Endothelial cell of umbilical vein (primary cell): ENCODE measurements around the gene ZSWIM5.

ENCODE experiments used
- EZH2 ChIP-seq: IDR thresholded peaks from 2 replicates; pipeline ENCODE4 v1.6.1; 2012; ENCODE audit warnings: borderline replicate concordance, low read depth, mild to moderate bottlenecking, moderate library complexity, low read length, inconsistent platforms; ENCODE audit not compliant: severe bottlenecking
- FOS ChIP-seq: IDR thresholded peaks from 2 replicates; pipeline ENCODE4 v1.6.1; 2011; ENCODE audit warnings: mild to moderate bottlenecking, low read length, moderate library complexity, borderline replicate concordance; ENCODE audit not compliant: insufficient read depth
- GATA2 ChIP-seq: IDR thresholded peaks from 2 replicates; pipeline ENCODE4 v1.7.0; 2011; ENCODE audit warnings: low read depth, mild to moderate bottlenecking, moderate library complexity, mixed read lengths, low read length; ENCODE audit not compliant: insufficient read length, insufficient read depth
- JUN ChIP-seq: IDR thresholded peaks from 2 replicates; pipeline ENCODE4 v1.6.1; 2011; ENCODE audit warnings: borderline replicate concordance, low read depth; ENCODE audit not compliant: insufficient read length, insufficient read depth
- MYC ChIP-seq: IDR thresholded peaks from one replicate; pipeline ENCODE4 v1.6.1; 2011; ENCODE audit warnings: mild to moderate bottlenecking, low read depth, low read length
- POLR2A ChIP-seq: IDR thresholded peaks from 2 replicates; pipeline ENCODE4 v1.6.1; 2012; ENCODE audit warnings: low read depth, mild to moderate bottlenecking, control low read depth, low read length
- POLR2AphosphoS5 ChIP-seq: IDR thresholded peaks from 2 replicates; pipeline ENCODE4 v1.6.1; 2012; ENCODE audit warnings: low read depth, mild to moderate bottlenecking, control low read depth, low read length, moderate library complexity; ENCODE audit not compliant: insufficient read depth
- TF ChIP-seq, protein P1 (sequence below), 2 donors: IDR thresholded peaks; 1 replicate in 1 of 2; 2 replicates in 1 of 2; pipeline ENCODE4 v1.5.1; 2011; ENCODE audit warnings: low read length in 2 of 2, mild to moderate bottlenecking in 2 of 2, moderate library complexity in 2 of 2, control low read depth in 1 of 2, inconsistent platforms in 1 of 2, low read depth in 1 of 2; ENCODE audit not compliant: insufficient read depth in 1 of 2; ENCODE audit errors: extremely low read depth in 1 of 2
- TF ChIP-seq, protein P2 (sequence below): IDR thresholded peaks from 2 replicates; pipeline ENCODE4 v1.6.1; 2011; ENCODE audit not compliant: insufficient read depth, insufficient read length

DNA sequence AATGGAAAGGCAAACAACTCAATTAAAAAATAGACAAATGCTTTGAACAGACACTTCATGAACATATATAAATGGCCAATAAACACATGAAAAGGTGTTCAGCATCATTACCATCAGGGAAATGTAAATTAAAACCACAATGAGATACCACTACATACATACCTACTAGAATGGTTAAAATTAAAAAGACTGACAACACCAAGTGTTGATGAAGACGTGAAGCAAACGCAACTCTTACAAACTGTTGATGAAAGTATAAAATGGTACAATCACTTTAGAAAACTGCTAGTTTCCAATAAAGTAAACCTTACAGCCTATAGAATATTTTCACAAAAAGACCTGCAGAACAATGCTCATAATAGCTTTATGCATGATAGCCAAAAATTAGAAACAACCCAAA, 230.2 kb downstream of the ZSWIM5 start:
- TF ChIP-seq, protein P1, sequence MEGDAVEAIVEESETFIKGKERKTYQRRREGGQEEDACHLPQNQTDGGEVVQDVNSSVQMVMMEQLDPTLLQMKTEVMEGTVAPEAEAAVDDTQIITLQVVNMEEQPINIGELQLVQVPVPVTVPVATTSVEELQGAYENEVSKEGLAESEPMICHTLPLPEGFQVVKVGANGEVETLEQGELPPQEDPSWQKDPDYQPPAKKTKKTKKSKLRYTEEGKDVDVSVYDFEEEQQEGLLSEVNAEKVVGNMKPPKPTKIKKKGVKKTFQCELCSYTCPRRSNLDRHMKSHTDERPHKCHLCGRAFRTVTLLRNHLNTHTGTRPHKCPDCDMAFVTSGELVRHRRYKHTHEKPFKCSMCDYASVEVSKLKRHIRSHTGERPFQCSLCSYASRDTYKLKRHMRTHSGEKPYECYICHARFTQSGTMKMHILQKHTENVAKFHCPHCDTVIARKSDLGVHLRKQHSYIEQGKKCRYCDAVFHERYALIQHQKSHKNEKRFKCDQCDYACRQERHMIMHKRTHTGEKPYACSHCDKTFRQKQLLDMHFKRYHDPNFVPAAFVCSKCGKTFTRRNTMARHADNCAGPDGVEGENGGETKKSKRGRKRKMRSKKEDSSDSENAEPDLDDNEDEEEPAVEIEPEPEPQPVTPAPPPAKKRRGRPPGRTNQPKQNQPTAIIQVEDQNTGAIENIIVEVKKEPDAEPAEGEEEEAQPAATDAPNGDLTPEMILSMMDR (IDR thresholded peaks at IDR 0.05; ENCODE audit: extremely low read depth in 1 of 2, insufficient read depth in 1 of 2, low read depth in 1 of 2, low read length in 2 of 2) = no peak
- TF ChIP-seq POLR2AphosphoS5 (no peak), EZH2 (no peak), POLR2A (no peak), GATA2 (no peak), MYC (no peak), FOS (no peak), JUN (no peak)
- TF ChIP-seq, protein P2, sequence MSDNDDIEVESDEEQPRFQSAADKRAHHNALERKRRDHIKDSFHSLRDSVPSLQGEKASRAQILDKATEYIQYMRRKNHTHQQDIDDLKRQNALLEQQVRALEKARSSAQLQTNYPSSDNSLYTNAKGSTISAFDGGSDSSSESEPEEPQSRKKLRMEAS = no peak
